ENCODE measurements around the gene UPK2. TPM values are rescaled to one million over a fixed set of nuclear protein-coding genes. Genes with fewer than 3 reads are reported as not detected.
"Not testable (repeated sequence)": the region's sequence is repeated elsewhere in the genome, so short reads cannot be mapped to it uniquely, and the experiment has no call there.

UPK2 gene
- total RNA-seq, 1 donor from 2014 or later: not detected

DNA sequence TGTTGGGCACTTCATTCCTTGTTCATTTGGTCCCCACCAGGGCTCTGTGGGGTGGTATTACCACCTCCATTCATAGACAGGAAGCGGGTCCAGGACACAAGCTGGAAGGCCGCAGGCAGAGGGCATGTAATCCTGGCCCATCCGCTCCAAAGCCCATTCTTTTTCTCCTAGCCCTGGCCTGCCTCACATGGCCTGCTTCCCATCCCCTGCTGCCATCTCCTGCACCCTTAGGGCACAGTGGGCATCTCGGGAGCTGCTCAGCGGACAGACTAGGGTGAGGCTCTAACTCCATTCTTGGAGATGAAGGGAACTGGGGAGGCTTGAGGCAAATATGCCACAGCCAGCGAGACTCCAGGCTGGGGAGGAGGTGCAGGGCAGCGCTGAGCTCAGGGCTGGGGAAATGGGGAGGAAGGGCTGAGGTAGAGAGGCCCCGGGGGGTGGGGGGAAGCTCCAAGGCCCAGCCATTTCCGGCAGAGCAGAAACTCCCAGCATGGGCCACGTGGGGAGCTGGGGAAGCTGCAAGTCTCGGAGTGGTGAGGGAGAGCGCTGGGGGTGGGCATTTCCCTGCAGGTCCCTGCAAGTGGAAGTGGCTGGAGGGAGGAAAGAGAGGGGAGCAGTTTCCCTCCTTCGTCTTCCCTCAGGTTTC, 16.0 kb upstream of the UPK2 start:
- DNase-seq: peak; percentile 17
- TF ChIP-seq, protein P1, sequence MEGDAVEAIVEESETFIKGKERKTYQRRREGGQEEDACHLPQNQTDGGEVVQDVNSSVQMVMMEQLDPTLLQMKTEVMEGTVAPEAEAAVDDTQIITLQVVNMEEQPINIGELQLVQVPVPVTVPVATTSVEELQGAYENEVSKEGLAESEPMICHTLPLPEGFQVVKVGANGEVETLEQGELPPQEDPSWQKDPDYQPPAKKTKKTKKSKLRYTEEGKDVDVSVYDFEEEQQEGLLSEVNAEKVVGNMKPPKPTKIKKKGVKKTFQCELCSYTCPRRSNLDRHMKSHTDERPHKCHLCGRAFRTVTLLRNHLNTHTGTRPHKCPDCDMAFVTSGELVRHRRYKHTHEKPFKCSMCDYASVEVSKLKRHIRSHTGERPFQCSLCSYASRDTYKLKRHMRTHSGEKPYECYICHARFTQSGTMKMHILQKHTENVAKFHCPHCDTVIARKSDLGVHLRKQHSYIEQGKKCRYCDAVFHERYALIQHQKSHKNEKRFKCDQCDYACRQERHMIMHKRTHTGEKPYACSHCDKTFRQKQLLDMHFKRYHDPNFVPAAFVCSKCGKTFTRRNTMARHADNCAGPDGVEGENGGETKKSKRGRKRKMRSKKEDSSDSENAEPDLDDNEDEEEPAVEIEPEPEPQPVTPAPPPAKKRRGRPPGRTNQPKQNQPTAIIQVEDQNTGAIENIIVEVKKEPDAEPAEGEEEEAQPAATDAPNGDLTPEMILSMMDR (IDR thresholded peaks at IDR 0.05; ENCODE audit: partially characterized antibody, unreplicated experiment): no peak
- Mint-ChIP-seq H3K27ac (ENCODE audit: unreplicated experiment) (no peak overlapping the region), H3K9me3 (ENCODE audit: unreplicated experiment) (peaks cover 2% of the 10 kb centered on the region), H3K27me3 (ENCODE audit: unreplicated experiment) (peaks cover 2% of the 10 kb centered on the region), H3K4me1 (ENCODE audit: low read depth, unreplicated experiment) (no peaks in the 10 kb centered on the region), H3K4me3 (ENCODE audit: unreplicated experiment) (no peak overlapping the region), H3K36me3 (ENCODE audit: unreplicated experiment) (no peaks in the 10 kb centered on the region)

DNA sequence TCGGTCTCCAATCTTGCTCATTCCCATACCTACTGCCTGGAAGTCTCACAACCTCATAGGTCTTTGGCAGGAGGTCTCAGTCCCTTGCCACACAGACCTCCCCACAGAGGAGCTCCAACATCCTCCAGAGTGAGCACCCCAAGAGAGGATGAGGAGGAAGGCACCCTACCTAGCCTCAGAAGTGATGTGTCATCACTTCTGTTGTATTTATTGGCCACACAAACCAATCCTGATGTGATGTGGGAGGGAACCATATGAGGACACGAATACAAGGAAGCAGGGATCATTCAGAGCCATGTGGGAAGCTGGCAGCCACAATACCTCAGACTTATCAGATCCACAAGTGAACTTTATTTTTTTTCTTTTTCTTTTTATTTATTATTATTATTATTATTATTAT, 9.0 kb upstream of the UPK2 start:
- Mint-ChIP-seq H3K27ac (ENCODE audit: unreplicated experiment) (no peak overlapping the region), H3K36me3 (ENCODE audit: unreplicated experiment) (no peaks in the 10 kb centered on the region), H3K4me1 (ENCODE audit: low read depth, unreplicated experiment) (no peaks in the 10 kb centered on the region), H3K27me3 (ENCODE audit: unreplicated experiment) (peaks cover 2% of the 10 kb centered on the region), H3K9me3 (ENCODE audit: unreplicated experiment) (peaks cover 4% of the 10 kb centered on the region), H3K4me3 (ENCODE audit: unreplicated experiment) (no peak overlapping the region)
- TF ChIP-seq, protein P1 (IDR thresholded peaks at IDR 0.05; ENCODE audit: partially characterized antibody, unreplicated experiment): no peak
- no peak for DNase-seq

DNA sequence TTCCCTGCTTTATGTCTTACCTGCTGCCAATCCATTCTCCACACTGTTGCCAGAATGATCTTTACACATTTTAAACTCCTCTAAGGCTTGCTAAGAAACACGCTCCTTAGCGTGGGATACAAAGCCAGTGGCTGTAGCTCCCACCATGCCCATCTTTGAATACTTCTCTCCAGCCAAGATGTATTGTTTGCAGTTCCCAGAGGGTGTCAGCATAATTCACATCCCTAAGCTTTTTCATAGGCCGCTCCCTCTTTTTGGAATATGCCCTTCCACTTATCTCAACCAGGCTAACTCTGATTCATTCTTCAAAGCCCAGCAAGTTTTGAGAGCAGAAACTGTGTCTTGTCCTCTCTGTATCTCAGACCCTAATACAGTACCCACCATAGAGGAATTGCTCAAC, 8.1 kb upstream of the UPK2 start:
- Mint-ChIP-seq H3K4me3 (ENCODE audit: unreplicated experiment) (no peak overlapping the region), H3K9me3 (ENCODE audit: unreplicated experiment) (peaks cover 5% of the 10 kb centered on the region), H3K27me3 (ENCODE audit: unreplicated experiment) (peaks cover 2% of the 10 kb centered on the region), H3K36me3 (ENCODE audit: unreplicated experiment) (no peaks in the 10 kb centered on the region), H3K27ac (ENCODE audit: unreplicated experiment) (no peak overlapping the region), H3K4me1 (ENCODE audit: low read depth, unreplicated experiment) (peaks cover 3% of the 10 kb centered on the region)
- TF ChIP-seq, protein P1 (IDR thresholded peaks at IDR 0.05; ENCODE audit: partially characterized antibody, unreplicated experiment): no peak
- no peak for DNase-seq

DNA sequence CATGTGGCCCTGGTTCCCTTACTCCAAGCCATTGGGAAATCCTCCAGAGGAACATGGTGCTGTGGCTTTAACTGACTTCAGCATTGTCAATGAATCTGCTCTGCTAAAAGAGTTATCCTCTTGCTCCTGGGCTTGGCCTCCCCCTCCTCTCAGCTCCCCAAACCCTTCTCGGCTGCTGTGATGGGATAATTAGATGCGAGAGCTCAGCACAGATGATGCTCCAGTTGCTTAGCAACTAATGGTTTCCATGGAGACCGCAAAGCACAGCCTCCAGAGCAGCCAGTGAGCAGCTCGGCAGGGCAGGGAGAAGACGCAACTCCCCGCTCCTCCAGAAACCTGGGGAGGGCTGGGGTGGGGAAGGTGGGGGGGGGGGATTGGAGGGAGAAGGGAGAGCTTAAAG, 2.8 kb upstream of the UPK2 start:
- Mint-ChIP-seq H3K27me3 (ENCODE audit: unreplicated experiment) (peaks cover 1% of the 10 kb centered on the region), H3K27ac (ENCODE audit: unreplicated experiment) (peak overlapping the region; percentile 8), H3K4me1 (ENCODE audit: low read depth, unreplicated experiment) (peaks cover 8% of the 10 kb centered on the region), H3K9me3 (ENCODE audit: unreplicated experiment) (peaks cover 3% of the 10 kb centered on the region), H3K4me3 (ENCODE audit: unreplicated experiment) (peak overlapping the region; percentile 79), H3K36me3 (ENCODE audit: unreplicated experiment) (no peaks in the 10 kb centered on the region)
- peak; percentile 80 for DNase-seq
- TF ChIP-seq, protein P1 (IDR thresholded peaks at IDR 0.05; ENCODE audit: partially characterized antibody, unreplicated experiment): no peak

DNA sequence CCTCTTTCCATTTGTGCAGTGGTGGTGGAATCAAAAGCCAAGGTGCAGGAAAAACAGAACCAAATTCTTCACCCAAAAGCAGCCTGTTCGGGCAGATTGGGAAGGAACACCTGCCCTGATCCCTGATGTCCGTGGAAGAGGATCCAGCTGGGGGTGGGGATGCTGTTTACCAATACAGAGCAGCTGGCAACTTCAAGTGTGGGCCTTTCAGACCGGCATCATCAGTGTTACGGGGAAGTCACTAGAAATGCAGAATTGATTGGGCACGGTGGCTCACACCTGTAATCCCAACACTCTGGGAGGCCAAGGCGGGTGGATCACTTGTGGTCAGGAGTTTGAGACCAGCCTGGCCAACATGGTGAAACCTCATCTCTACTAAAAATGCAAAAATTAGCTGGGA, 2.1 kb upstream of the UPK2 start:
- H3K4me3 Mint-ChIP-seq (ENCODE audit: unreplicated experiment): peak overlapping the region; percentile 62
- peak; percentile 18 for DNase-seq
- H3K36me3 Mint-ChIP-seq (ENCODE audit: unreplicated experiment); H3K27ac Mint-ChIP-seq (ENCODE audit: unreplicated experiment); H3K27me3 Mint-ChIP-seq (ENCODE audit: unreplicated experiment); H3K9me3 Mint-ChIP-seq (ENCODE audit: unreplicated experiment); H3K4me1 Mint-ChIP-seq (ENCODE audit: low read depth, unreplicated experiment): not testable (repeated sequence)
